ENCODE results near the gene SFXN1.

DNA sequence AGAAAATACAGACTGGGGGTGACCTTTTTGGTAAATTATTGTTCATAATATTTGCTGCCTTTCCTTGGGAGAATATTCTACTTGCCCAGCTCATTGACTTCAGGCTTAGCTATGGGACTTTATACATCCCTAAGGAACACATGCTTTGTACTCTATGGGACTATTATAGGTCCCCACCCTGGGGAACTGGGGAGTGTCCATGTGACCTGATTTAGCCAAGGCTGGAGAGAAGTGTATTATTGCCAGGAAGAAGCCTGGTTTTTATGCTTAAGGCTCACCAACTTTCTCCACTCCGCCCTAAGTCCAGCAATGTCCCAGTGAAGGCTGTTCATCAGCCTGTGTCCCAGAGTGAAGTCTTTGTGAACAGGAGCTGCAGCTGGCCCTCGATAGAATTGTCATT lies 17.8 kb upstream of the SFXN1 start:
- TF ChIP-seq POLR2A (IDR thresholded peaks at IDR 0.05) (no peak), CTCF (IDR thresholded peaks at IDR 0.05 in 8 of 11, conservative IDR thresholded peaks at IDR 0.05 in 3 of 11) (no peak), POLR2AphosphoS5 (IDR thresholded peaks at IDR 0.05) (no peak)

Data from spleen (tissue), 7 donors.